GM19372 (cell line): ENCODE measurements around the gene ARHGEF19.
A peak's percentile ranks its signal among the peaks of the same experiment; 100 is the strongest.

Experiments
- ATAC-seq: cut with Tn5 transposase; IDR thresholded peaks from one replicate; pipeline ENCODE4 v1.9.1; 2021; ENCODE audit warnings: mild to moderate bottlenecking, low read depth, moderate library complexity; ENCODE audit not compliant: unreplicated experiment

The ARHGEF19 gene

DNA sequence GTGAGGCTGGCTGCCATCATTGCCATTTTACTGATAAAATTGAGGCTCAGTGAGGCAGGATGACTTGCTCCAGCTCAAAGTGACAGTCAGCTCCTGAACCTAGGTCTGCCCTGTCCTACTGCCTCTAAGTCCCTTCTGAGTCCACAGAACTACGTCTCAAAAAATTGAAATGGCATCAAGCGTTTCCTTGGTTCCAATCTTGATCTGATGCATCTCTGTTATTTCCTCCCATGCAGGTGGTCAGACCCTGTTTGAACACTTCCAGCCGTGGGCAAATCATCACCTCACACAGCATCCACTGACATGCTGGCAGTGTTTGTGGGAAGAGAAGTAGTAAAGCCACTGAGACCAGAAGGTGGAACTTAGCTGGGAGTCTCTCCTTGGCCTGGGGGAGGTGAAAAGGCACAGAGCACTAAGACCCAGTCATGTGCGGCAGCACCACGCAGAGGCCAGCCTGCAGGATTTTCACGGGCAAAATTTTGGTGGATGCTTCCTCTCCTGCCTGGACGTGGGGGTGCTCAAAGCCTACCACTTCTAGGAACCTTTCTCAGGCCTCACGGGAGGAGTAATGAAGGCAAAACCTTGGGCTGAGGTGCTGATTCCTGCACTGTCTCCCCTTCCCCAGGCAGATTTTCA, 32.3 kb upstream of the ARHGEF19 start:
- no peak for ATAC-seq

- no peak for ATAC-seq
These were observed 31.6 kb upstream of the ARHGEF19 start for GRCh38 chr1:16243936-16244649.

DNA sequence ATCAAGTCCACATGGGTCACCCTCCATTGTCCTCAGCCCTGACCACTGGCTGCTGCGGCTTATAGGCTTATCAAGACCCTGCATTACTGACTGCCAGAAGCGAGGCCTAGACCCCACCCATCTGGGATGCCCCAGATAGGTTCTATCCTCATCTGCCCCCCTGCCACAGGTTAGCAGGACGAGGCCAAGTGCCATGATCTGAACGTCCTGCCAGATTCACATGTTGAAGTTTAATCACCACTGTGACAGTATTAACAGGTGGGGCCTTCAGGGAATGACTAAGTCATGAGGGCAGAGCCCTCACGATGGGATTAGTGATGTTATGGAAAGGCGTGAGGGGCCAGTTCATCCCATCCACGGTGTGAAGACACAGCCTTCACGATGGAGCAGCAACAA, 30.8 kb upstream of the ARHGEF19 start:
- ATAC-seq = no peak

DNA sequence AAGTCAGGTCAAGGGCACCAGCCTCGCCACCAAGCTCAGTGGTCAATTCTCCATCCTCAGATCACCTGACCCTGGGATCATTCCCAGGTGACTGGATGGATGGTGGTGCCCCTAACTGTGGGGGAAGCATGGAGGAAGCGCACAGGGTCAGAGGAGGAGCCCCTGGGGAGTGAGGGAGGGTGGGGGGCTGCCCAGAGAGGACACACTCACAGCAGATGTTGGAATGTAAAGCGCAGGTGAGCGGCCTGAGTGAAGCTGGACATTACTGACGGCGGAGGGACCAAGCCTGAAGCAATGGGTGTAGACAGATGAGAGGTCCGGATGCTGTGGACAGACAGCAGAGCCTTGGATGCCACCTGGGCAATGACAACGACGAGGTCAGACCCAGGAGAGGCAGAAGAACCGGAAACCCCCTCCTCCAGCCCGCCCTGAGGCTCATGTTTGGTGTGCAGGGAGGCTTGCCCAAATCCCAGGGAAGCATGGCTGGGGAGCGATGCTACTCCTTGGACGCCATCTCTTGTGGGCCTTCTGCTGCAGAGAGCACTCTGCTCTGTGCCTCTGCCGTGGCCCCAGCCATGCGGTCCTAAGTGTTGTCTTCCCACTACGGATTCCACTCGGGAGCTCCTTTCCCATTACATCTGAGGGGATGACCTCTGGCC, 30.2 kb upstream of the ARHGEF19 start:
- ATAC-seq = no peak

DNA sequence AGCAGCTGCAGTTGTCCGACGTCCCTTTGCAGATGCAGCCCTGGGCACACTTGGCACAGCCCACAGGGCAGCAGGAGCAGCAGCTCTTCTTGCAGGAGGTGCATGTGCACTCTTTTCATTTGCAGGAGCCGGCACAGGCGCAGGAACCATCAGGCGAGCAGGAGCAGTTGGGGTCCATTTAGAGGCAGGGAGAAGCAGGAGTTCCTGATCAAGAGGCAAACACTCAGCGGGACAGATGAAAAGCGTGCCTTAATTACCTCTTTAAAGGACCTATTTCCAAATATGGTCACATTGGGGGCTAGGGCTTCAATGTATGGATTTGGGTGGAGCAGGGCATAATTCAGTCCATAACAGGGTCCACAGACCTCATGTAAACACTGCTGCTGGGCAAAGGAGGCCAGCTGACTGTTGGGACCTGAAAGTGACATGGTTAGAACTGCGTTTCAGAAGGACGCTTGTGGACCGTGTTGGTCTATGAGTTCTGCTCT, 28.8 kb upstream of the ARHGEF19 start:
- ATAC-seq = no peak

GRCh38 chr1:16239972-16240491, 27.6 kb upstream of the ARHGEF19 start:
- no peak for ATAC-seq

DNA sequence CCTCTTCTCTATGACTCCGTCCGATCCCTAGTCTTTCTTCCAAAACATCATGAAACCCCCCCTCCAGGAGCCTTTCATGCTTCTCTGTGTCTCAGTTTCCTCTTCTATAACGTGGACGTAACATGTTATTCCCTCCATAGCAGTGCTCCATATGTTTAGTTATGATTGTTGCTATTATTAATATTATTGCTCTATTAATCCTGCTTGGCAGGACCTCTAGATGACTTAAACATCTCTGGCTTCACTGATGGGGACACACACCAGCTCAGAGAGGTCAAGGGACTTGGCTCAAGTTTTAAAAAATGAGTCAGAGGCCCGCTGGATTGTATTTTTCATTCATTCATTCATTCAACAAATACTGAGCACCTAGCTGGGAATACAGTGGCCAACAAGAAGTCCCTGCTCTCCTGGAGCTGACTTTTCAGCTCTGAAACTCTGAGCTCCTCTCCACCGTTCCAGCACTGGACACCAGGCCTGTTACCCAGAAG, 24.9 kb upstream of the ARHGEF19 start:
- ATAC-seq = no peak

GRCh38 chr1:16236511-16237342, 24.3 kb upstream of the ARHGEF19 start, which contains the start of gene CPLANE2:
TSS of gene CPLANE2 (minus strand) at chr1:16237183. CDS start at chr1:16236742, 441 bp downstream.
- ATAC-seq = peak; percentile 85

- ATAC-seq = no peak
These were observed 23.6 kb upstream of the ARHGEF19 start for GRCh38 chr1:16235944-16236510.

GRCh38 chr1:16235347-16235746, 22.9 kb upstream of the ARHGEF19 start:
- no peak for ATAC-seq

- no peak for ATAC-seq
These were observed 21.0 kb upstream of the ARHGEF19 start for GRCh38 chr1:16233431-16233830.

GRCh38 chr1:16232316-16232710, 19.9 kb upstream of the ARHGEF19 start:
- no peak for ATAC-seq

DNA sequence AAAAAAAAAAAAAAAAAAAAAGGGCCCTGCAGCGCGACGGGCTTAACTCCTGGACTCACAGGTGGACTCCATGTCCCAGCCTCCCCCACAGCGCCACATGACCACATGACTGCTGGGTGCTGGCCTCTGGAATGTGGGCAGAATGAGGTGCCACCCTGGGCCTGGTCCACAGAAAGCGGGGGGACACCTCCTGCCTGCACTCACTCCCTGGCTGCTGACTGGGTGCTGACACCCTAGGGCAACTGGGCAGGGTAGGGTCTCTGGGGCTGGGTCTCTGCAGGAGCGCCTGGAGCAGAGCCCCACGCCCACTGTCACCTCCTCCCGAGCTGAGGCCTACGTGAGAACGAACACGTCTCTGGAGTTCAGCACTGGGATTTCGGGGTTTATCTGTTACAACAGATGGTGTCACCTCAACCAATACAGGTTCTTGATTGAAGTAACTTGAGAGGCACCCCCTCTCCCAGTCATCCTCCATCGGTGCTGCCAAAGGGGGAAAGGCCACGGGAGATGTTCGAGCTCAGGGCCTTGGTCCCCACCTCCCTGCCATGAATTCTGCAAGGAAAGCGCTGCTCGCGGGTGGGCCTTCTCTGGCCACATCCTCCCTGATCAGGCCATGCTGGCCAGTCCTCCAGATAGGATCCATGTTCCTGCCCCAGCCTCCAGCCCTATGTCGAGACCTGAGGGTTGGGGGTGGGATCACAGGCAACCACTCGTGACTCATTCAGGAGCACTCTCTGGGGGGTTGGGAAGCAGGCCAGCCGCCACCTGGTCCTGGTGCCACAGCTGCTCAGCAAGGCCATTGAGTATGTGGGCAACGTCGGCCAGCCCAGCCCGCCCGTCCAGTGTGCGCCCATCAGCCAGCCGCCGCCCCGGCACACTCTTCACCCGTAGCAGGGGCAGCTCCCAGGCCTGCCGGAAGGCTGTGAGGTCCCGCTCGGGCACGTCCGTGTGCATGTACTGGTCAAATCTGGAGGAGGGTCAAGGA, 19.2 kb upstream of the ARHGEF19 start:
- no peak for ATAC-seq

DNA sequence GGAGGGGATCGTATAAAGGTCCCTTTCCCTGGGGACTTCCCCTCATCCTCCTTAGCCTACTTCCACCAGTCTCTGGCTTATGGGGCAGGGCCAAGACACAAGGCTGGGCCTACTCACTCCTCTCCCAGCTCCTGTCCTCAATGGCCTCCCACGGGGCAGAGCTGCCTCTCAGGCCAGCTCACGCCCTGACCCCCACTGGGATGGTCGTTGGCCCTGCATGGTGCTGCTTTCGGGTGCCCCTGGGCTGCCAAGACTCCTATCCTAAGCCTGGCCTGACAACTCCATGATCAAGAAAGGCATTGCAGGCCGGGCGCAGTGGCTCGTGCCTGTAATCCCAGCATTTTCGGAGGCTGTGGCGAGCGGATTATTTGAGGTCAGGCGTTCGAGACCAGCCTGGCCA, 18.3 kb upstream of the ARHGEF19 start:
- no peak for ATAC-seq

DNA sequence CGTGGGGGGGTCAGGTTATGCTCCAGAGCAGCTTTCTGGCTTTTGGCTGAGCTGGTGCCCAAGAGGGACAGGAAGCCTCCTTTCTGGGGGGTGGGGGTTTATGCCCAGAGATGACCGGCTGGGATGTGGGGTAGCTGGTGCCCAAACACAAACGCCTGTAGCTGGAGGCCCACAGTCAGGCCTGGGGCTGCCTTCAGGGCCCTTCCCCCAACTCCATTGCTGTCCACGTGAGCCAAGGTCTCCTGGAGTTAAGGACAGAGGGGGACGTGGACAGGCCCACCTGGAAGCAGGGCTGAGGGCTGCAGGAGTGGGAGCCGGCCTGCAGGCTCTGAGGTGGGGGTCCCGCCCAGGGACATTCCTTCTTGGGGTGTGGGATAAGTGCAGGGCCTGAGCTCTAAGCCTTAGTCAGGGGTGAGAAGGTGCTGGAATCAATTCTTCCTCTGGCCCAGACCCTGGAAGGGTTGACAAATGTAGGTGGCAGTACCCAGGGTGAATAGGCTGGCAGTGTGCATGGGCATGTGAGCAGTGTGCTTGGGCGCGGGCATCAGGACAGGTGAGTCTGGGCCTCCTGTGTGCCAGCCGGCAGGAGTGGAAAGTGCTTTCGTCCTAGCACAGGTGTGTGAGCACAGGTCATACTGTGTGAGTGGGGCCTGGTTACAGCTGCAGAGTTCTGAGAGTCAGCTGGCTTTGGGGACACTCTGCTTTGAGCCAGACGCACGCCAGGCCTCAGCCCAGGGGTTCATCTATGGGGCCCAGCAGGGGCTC, 17.7 kb upstream of the ARHGEF19 start:
- ATAC-seq = no peak

GRCh38 chr1:16226490-16227179, 14.2 kb upstream of the ARHGEF19 start:
- no peak for ATAC-seq

DNA sequence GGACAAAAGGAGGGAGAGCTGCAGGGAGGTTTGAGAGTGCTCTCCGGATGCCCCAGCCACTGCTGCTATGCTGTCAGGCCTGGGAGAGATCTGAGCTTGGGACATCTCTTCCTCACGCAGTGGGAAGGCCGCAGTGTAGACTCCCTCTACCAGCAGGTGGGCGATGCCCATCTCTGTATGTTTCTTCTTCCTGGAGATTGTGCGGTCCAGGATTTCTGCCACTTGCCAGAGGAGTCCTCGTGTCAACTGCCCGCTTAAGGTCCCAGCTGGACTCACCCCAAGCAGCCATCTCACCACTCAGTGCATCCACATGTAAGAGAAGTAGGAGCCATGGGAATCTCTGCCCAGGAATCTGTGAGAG, 13.7 kb upstream of the ARHGEF19 start:
- ATAC-seq = no peak

DNA sequence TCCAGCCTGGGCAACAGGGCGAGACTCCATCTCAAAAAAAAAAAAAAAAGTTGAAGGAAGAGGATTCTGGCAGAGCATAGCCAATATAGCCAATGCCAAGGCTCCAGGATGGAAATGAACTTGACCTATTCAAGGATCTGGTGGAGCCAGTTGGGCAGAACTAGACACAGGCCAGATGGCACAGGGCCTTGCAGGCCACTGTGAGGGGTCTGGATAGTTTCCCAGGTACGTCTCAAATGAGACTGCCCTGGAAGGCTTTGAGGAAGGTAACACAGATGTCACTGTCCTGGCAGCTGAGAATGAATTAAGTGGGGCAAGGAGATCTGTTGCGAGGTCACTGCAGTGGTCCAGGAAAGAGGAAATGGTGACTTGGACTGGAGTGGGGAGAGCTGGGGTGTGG, 12.0 kb upstream of the ARHGEF19 start:
- ATAC-seq = no peak
